PC-9 (cell line): ENCODE data around the gene PPARGC1A.

Experiments used
- EZH2 ChIP-seq: fragments of 200-600 bp; sonication (generic); IDR thresholded peaks from 2 replicates; pipeline ENCODE4 v1.8.0; 2017; ENCODE audit warnings: antibody characterized with exemption, low read depth
- TF ChIP-seq, protein P1 (sequence below): fragments of 200-600 bp; sonication (generic); conservative IDR thresholded peaks from 2 replicates; pipeline ENCODE4 v1.6.1; 2017; ENCODE audit warnings: mixed run types, antibody characterized with exemption, mild to moderate bottlenecking, moderate library complexity

DNA sequence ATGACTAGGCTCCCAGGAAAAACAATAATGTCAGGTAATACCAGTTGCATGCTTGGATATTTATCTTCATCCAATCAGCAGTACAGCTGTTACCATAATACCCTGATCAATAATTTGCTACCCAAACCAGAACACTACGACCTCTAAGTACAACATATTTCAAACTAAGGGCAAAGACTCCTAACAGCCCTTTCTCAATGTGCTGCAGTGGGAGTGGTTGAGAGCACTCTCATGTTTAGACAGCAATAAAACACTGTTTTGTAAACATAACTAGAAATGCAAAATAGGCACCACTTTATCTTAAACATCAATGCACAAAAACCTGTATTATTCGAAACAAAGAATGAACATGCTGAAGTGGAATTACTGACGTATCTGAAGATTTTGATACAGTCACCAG is 28.9 kb downstream of the PPARGC1A start:
- no peak for TF ChIP-seq EZH2
- TF ChIP-seq, protein P1, sequence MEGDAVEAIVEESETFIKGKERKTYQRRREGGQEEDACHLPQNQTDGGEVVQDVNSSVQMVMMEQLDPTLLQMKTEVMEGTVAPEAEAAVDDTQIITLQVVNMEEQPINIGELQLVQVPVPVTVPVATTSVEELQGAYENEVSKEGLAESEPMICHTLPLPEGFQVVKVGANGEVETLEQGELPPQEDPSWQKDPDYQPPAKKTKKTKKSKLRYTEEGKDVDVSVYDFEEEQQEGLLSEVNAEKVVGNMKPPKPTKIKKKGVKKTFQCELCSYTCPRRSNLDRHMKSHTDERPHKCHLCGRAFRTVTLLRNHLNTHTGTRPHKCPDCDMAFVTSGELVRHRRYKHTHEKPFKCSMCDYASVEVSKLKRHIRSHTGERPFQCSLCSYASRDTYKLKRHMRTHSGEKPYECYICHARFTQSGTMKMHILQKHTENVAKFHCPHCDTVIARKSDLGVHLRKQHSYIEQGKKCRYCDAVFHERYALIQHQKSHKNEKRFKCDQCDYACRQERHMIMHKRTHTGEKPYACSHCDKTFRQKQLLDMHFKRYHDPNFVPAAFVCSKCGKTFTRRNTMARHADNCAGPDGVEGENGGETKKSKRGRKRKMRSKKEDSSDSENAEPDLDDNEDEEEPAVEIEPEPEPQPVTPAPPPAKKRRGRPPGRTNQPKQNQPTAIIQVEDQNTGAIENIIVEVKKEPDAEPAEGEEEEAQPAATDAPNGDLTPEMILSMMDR: no peak
